ENCODE results near the gene USP27X.

The USP27X gene

DNA sequence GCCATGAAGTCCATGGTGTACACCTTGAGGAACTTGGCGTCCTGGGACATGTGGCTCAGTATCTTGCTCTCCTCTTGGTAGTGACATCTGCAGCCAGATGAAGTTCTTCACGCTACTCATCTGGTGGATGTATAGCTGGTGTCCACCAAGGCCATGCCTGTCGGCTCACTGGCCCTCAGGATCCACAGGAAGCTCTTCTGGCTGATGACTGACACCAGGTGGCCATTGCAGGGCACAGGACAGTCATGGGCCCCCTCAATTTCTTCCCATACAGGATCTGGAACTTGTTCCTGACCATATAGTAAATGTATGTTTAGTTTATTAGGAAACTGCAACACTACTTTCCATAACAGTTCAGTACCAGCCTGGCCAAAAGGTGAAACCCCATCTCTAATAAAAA, 32.8 kb downstream of the USP27X start:
- no peak for DNase-seq (ENCODE audit: extremely low read depth, low read depth)
- TF ChIP-seq CTCF (IDR thresholded peaks at IDR 0.05; ENCODE audit: low read depth, low read length) = no peak

DNA sequence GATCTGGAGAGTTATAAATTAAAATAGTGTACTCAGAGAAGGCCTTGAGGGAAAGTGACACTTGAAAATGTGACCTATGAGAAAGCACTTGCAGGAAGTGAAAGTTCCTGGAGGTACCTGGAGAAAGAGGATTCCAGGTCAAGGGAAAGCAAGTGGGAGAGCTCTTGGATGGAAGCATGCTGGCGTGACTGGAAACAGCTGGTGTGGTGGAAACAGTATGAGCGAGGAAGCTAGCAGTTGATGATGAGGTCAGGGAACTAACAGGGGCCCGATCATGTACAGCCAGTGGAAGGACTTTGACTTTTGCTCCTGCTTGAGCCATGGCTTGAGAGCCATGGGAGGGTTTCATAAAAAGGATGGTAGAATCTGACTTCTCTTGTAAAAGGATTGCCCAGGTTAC, 33.6 kb downstream of the USP27X start:
- no peak for TF ChIP-seq CTCF (IDR thresholded peaks at IDR 0.05; ENCODE audit: low read depth, low read length)
- DNase-seq (ENCODE audit: extremely low read depth, low read depth) = no peak

- no peak for DNase-seq (ENCODE audit: extremely low read depth, low read depth)
- TF ChIP-seq CTCF (IDR thresholded peaks at IDR 0.05; ENCODE audit: low read depth, low read length) = peak; percentile 98
These were observed 36.3 kb downstream of the USP27X start for GRCh38 chrX:49915361-49916222.

- TF ChIP-seq CTCF (IDR thresholded peaks at IDR 0.05; ENCODE audit: low read depth, low read length) = peak; percentile 77
- no peak for DNase-seq (ENCODE audit: extremely low read depth, low read depth)
These were observed 40.3 kb downstream of the USP27X start for GRCh38 chrX:49919617-49920016.

DNA sequence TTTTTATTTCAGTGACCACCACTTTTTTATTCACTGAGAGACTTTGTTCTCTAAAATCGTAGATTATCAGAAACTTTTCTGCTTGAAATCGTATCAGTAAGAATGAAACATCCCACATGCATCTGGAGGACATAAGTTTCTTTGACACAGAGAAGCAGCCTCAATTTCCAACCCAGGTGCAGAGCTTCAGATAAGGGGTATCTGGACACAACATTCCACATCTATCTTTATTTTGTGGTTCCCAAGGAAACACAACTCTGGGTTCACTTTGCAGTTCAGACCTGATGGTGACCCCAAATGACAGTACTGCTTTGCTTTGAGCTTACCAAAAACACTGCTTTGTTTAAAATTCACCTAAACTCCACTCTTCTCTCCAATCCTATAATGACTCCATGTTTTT, 41.8 kb downstream of the USP27X start:
- DNase-seq (ENCODE audit: extremely low read depth, low read depth) = no peak
- no peak for TF ChIP-seq CTCF (IDR thresholded peaks at IDR 0.05; ENCODE audit: low read depth, low read length)

GRCh38 chrX:49922291-49923241, 43.3 kb downstream of the USP27X start, which contains the start of gene CLCN5:
Gene CLCN5 (plus strand): TSS chrX:49922596. CDS start chrX:49925299, 2,703 bp downstream.
- DNase-seq (ENCODE audit: extremely low read depth, low read depth) = peak; percentile 89
- TF ChIP-seq CTCF (IDR thresholded peaks at IDR 0.05; ENCODE audit: low read depth, low read length) = no peak
